H1 (cell line): ENCODE results near the gene DPYD. TPM values are rescaled to one million over a fixed set of nuclear protein-coding genes. Genes with fewer than 3 reads are reported as not detected.

Experiments used
- CTCF ChIA-PET: fragments of 300-600 bp; sonication (Branson Sonifier 250); formaldehyde crosslinking; loops from one replicate; lab custom pipeline; 2021; ENCODE audit not compliant: partially characterized antibody; lab: Charles Lee
- POLR2A ChIA-PET: fragments of 300-600 bp; sonication (Branson Sonifier 250); formaldehyde crosslinking; loops from one replicate; lab custom pipeline; 2021; ENCODE audit warnings: inconsistent platforms; ENCODE audit not compliant: partially characterized antibody; lab: Charles Lee
- DNase-seq, 2 experiments: peaks; one replicate each; pipeline versions ENCODE4 v3.0.0 to v3.0.0-alpha.2; 2010 to 2022; ENCODE audit warnings: low spot score in 2 of 2, low read depth in 1 of 2, mixed read lengths in 1 of 2
- FAIRE-seq: peaks from 2 replicates; lab custom pipeline; 2011; peaks lifted over from hg19 to GRCh38; lab: Jason Lieb, UNC
- H2AFZ ChIP-seq: 2 replicates; pipeline ENCODE4 v1.8.1; 2012; ENCODE audit warnings: low read length, inconsistent platforms
- H2AK5ac ChIP-seq: 2 replicates; pipeline ENCODE4 v1.6.1; 2013; ENCODE audit warnings: low read depth, low read length
- H2BK120ac ChIP-seq: replicated peaks from 2 replicates; pipeline ENCODE3; 2013; ENCODE audit warnings: low read depth, low read length, inconsistent platforms
- H2BK12ac ChIP-seq: 2 replicates; pipeline ENCODE4 v1.6.1; 2013; ENCODE audit warnings: low read depth, low read length
- H2BK15ac ChIP-seq: 2 replicates; pipeline ENCODE4 v1.6.1; 2013; ENCODE audit warnings: low read length
- H2BK20ac ChIP-seq: 2 replicates; pipeline ENCODE4 v1.6.1; 2013; ENCODE audit warnings: low read length
- H2BK5ac ChIP-seq: 2 replicates; pipeline ENCODE4 v1.6.1; 2013; ENCODE audit warnings: low read depth, low read length
- H3K14ac ChIP-seq: 2 replicates; pipeline ENCODE4 v1.6.1; 2013; ENCODE audit warnings: inconsistent platforms; ENCODE audit not compliant: insufficient read length
- H3K18ac ChIP-seq: 2 replicates; pipeline ENCODE4 v1.6.1; 2013; ENCODE audit warnings: low read length; ENCODE audit errors: extremely low read depth
- H3K23ac ChIP-seq: 2 replicates; pipeline ENCODE4 v1.6.1; 2013; ENCODE audit warnings: inconsistent platforms; ENCODE audit not compliant: insufficient read length
- H3K23me2 ChIP-seq: 2 replicates; pipeline ENCODE4 v1.6.1; 2013; ENCODE audit warnings: low read depth, low read length
- H3K27ac ChIP-seq: 2 replicates; pipeline ENCODE4 v1.6.1; 2011; ENCODE audit warnings: low read depth, low read length, inconsistent platforms
- H3K27me3 ChIP-seq, 4 experiments: replicated peaks in 1 of 4; 1 replicate in 1 of 4; 2 replicates in 3 of 4; pipeline versions ENCODE4 v1.6.1 to v1.8.1; 2011 to 2013; ENCODE audit warnings: low read length in 3 of 4, mild to moderate bottlenecking in 3 of 4, inconsistent platforms in 2 of 4, mixed read lengths in 2 of 4, moderate library complexity in 1 of 4; ENCODE audit not compliant: control insufficient read depth in 3 of 4, insufficient read depth in 3 of 4; ENCODE audit errors: extremely low read depth in 1 of 4
- H3K36me3 ChIP-seq, 4 experiments: 2 replicates each; pipeline versions ENCODE4 v1.6.1 to v1.8.1; 2011 to 2013; ENCODE audit warnings: mild to moderate bottlenecking in 4 of 4, low read length in 3 of 4, moderate library complexity in 2 of 4, control low read depth in 1 of 4, inconsistent platforms in 1 of 4; ENCODE audit not compliant: insufficient read depth in 4 of 4, control insufficient read depth in 2 of 4
- H3K4ac ChIP-seq: replicated peaks from 2 replicates; pipeline ENCODE3; 2013; ENCODE audit warnings: low read length, low read depth, mixed read lengths, inconsistent platforms; ENCODE audit not compliant: insufficient read length
- H3K4me1 ChIP-seq, 4 experiments: replicated peaks in 1 of 4; 1 replicate in 1 of 4; 2 replicates in 3 of 4; pipeline versions ENCODE4 v1.6.1 to v1.8.1; 2011 to 2013; ENCODE audit warnings: low read length in 3 of 4, inconsistent platforms in 2 of 4, mixed read lengths in 1 of 4; ENCODE audit not compliant: insufficient read depth in 4 of 4, control insufficient read depth in 3 of 4
- H3K4me2 ChIP-seq, 2 experiments: 2 replicates each; pipeline versions ENCODE4 v1.6.1 to v1.8.1; 2011 to 2013; ENCODE audit warnings: low read depth in 2 of 2, low read length in 2 of 2, control low read depth in 1 of 2, inconsistent platforms in 1 of 2, mild to moderate bottlenecking in 1 of 2; ENCODE audit not compliant: insufficient read depth in 1 of 2
- H3K4me3 ChIP-seq, 4 experiments: fragments of 200-600, 300-600 bp in 1 of 4; sonication (generic), shearing (Covaris generic), sonication (Bioruptor Twin) in 1 of 4; 2 replicates each; pipeline versions ENCODE4 v1.5.1 to v1.8.1; 2011 to 2016; ENCODE audit warnings: low read length in 4 of 4, low read depth in 3 of 4, control low read depth in 2 of 4, inconsistent platforms in 2 of 4, mild to moderate bottlenecking in 2 of 4, mixed read lengths in 1 of 4, moderate library complexity in 1 of 4; ENCODE audit not compliant: insufficient read depth in 2 of 4; ENCODE audit errors: extremely low read depth in 1 of 4
- H3K56ac ChIP-seq: replicated peaks from 2 replicates; pipeline ENCODE3; 2013; ENCODE audit warnings: low read depth, mild to moderate bottlenecking, mixed read lengths, low read length, inconsistent platforms; ENCODE audit not compliant: insufficient read length
- H3K79me1 ChIP-seq: 2 replicates; pipeline ENCODE4 v1.6.1; 2013; ENCODE audit warnings: low read depth, low read length, control low read depth
- H3K79me2 ChIP-seq, 2 experiments: 2 replicates each; pipeline versions ENCODE4 v1.6.1 to v1.8.1; 2012 to 2013; ENCODE audit warnings: low read length in 2 of 2, mild to moderate bottlenecking in 2 of 2, inconsistent platforms in 1 of 2; ENCODE audit not compliant: insufficient read depth in 2 of 2, control insufficient read depth in 1 of 2
- H3K9ac ChIP-seq, 4 experiments: replicated peaks in 1 of 4; 1 replicate in 1 of 4; 2 replicates in 3 of 4; pipeline versions ENCODE4 v1.6.1 to v1.8.1; 2011 to 2013; ENCODE audit warnings: low read depth in 3 of 4, low read length in 3 of 4, control low read depth in 2 of 4, mild to moderate bottlenecking in 2 of 4, moderate library complexity in 2 of 4, inconsistent platforms in 1 of 4; ENCODE audit errors: extremely low read depth in 1 of 4
- H3K9me3 ChIP-seq, 2 experiments: 2 replicates each; pipeline versions ENCODE4 v1.6.1 to v1.8.1; 2012 to 2013; ENCODE audit warnings: mild to moderate bottlenecking in 2 of 2, moderate library complexity in 2 of 2, control low read depth in 1 of 2, inconsistent platforms in 1 of 2, low read depth in 1 of 2, low read length in 1 of 2, mixed read lengths in 1 of 2; ENCODE audit not compliant: insufficient read depth in 2 of 2
- H4K20me1 ChIP-seq, 2 experiments: replicated peaks in 1 of 2; 2 replicates each; pipeline versions ENCODE3 to v1.8.1; 2011 to 2013; ENCODE audit warnings: inconsistent platforms in 2 of 2, low read length in 2 of 2, mild to moderate bottlenecking in 1 of 2; ENCODE audit not compliant: insufficient read depth in 2 of 2, control insufficient read depth in 1 of 2
- H4K5ac ChIP-seq: 2 replicates; pipeline ENCODE4 v1.6.1; 2013; ENCODE audit warnings: low read length, low read depth, mixed read lengths, inconsistent platforms; ENCODE audit not compliant: insufficient read length
- H4K8ac ChIP-seq: 2 replicates; pipeline ENCODE4 v1.8.0; 2013; ENCODE audit warnings: mild to moderate bottlenecking, moderate library complexity, low read length, inconsistent platforms; ENCODE audit not compliant: insufficient read depth; ENCODE audit errors: extremely low read depth
- H4K91ac ChIP-seq: replicated peaks from 2 replicates; pipeline ENCODE3; 2013; ENCODE audit warnings: low read length, mixed read lengths, inconsistent platforms; ENCODE audit not compliant: insufficient read length
- BACH1 ChIP-seq: IDR thresholded peaks from 2 replicates; pipeline ENCODE4 v1.6.1; 2012; ENCODE audit warnings: low read length, improper control_type of control experiment
- EP300 ChIP-seq, 2 experiments: IDR thresholded peaks; 1 replicate in 1 of 2; 2 replicates in 1 of 2; pipeline ENCODE4 v1.6.1; 2011 to 2012; ENCODE audit warnings: low read depth in 2 of 2, low read length in 2 of 2, mild to moderate bottlenecking in 2 of 2, borderline replicate concordance in 1 of 2, inconsistent platforms in 1 of 2, moderate library complexity in 1 of 2
- KDM4A ChIP-seq: IDR thresholded peaks from one replicate; pipeline ENCODE4 v1.7.1; 2012; ENCODE audit warnings: low read depth, mild to moderate bottlenecking, moderate library complexity, low read length, inconsistent platforms; ENCODE audit not compliant: severe bottlenecking
- PHF8 ChIP-seq: fragments of 200-600 bp; sonication (generic); conservative IDR thresholded peaks from 2 replicates; pipeline ENCODE4 v1.7.1; 2012; ENCODE audit warnings: low read depth, mild to moderate bottlenecking, inconsistent platforms, low read length, moderate library complexity
- POLR2A ChIP-seq, 2 experiments: IDR thresholded peaks; 1 replicate in 1 of 2; 2 replicates in 1 of 2; pipeline ENCODE4 v1.6.1; 2011; ENCODE audit warnings: low read depth in 2 of 2, low read length in 2 of 2, mild to moderate bottlenecking in 2 of 2; ENCODE audit errors: control extremely low read depth in 1 of 2
- RBBP5 ChIP-seq: IDR thresholded peaks from 2 replicates; pipeline ENCODE4 v1.7.1; 2012; ENCODE audit warnings: low read depth, mild to moderate bottlenecking, inconsistent platforms, low read length, moderate library complexity, borderline replicate concordance
- RNF2 ChIP-seq: fragments of 200-900, 300-1000 bp; sonication (generic); IDR thresholded peaks from 2 replicates; pipeline ENCODE4 v1.7.1; 2016; ENCODE audit warnings: borderline replicate concordance, low read depth, mild to moderate bottlenecking, antibody characterized with exemption, low read length; ENCODE audit not compliant: poor library complexity, severe bottlenecking; ENCODE audit errors: missing control alignments
- SP4 ChIP-seq: IDR thresholded peaks from 2 replicates; pipeline ENCODE4 v1.6.1; 2012; ENCODE audit warnings: low read length, inconsistent platforms
- TAF7 ChIP-seq: optimal IDR thresholded peaks from 2 replicates; pipeline ENCODE3; 2011; ENCODE audit warnings: low read depth, mild to moderate bottlenecking, inconsistent platforms, low read length, moderate library complexity, borderline replicate concordance
- YY1 ChIP-seq: IDR thresholded peaks from 2 replicates; pipeline ENCODE4 v1.6.1; 2011; ENCODE audit warnings: low read depth, mild to moderate bottlenecking, low read length
- WGBS, 2 experiments: shearing (Covaris generic) in 1 of 2; methylation state at CpG; one replicate each; pipeline versions ENCODE4 v1.1.6 to v1.1.7; 2013 to 2015; ENCODE audit warnings: low lambda C conversion rate in 2 of 2, mixed read lengths in 2 of 2, inconsistent platforms in 1 of 2, low coverage in 1 of 2, missing lambda C conversion rate in 1 of 2; ENCODE audit not compliant: insufficient replicate concordance in 2 of 2, insufficient coverage in 1 of 2, insufficient read length in 1 of 2; ENCODE audit errors: extremely low coverage in 1 of 2, missing lambda C conversion rate in 1 of 2; 5-methylcytosine and 5-hydroxymethylcytosine counted together
- polyA plus RNA-seq, 7 experiments: library from polyadenylated mRNA; depleted of rRNA in 3 of 7; stranded (reverse) in 5 of 7; unstranded in 2 of 7; fragments of >200 nt in 5 of 7; fragments of 200-250 nt in 2 of 7; gene quantifications; 1 replicate in 5 of 7; 2 replicates in 1 of 7; 4 replicates in 1 of 7; pipeline versions ENCODE4 v1.2.1 to v1.2.3, GENCODE V29; 2011 to 2013; ENCODE audit warnings: missing spikeins in 2 of 7, mixed read lengths in 2 of 7
- total RNA-seq: library from RNA; stranded (reverse); fragmentation: NEBNext Ultra II Directional; extraction: Animal tissue kit (Norgen Biotek cat#: 25700); gene quantifications from 2 replicates; pipeline ENCODE4 v1.2.1, GENCODE V29; 2021
- TF ChIP-seq, protein P1 (sequence below): IDR thresholded peaks from 2 replicates; pipeline ENCODE4 v1.6.1; 2011; ENCODE audit warnings: low read length, improper control_type of control experiment
- TF ChIP-seq, protein P2 (sequence below): IDR thresholded peaks from 2 replicates; pipeline ENCODE4 v1.6.1; 2012; ENCODE audit warnings: inconsistent platforms

The DPYD gene
- total and polyA plus RNA-seq, 2 of the 8 experiments (the other 6 are each of a cell fraction or from before 2014, with no cell fraction given): 0.29 to 0.73 TPM

DNA sequence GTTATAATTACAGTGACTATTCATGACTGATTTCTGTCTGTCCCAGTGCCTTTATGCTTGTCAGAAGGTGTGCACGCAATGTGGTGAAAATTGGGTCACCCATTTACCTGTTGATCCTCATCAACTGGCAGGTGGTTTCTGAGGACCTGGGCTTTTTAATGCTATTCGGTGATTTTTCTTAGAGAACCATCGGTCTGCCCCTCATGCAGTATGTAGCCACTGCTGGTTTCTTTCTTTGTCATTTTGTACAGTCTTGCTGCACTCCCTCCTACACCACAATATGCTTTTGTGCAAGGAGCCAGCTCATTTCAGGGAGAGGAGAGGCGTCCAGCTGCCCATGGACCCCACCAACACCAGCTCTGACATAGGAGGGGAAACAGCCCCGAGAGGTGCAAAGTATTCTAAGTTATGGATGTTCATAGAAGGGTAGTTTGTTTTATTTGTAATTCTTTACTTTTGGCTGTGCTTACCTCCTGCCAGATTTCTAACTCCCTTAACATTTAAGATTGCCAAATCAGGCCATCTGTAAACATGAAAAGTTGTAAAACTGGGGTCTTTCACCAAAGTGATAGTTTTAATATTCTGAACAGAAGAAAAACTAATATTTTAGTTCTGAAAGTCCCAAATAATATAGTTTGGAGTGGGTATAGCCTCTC, 873.9 kb downstream of the DPYD start:
- H2AFZ ChIP-seq: no peak overlapping the region
- H3K36me3 ChIP-seq: no peaks in the 10 kb centered on the region
- H3K23me2 ChIP-seq: no peaks in the 10 kb centered on the region
- FAIRE-seq (no peak), DNase-seq (no peak)
- no peak overlapping the region for H3K9ac ChIP-seq
- H3K4me3 ChIP-seq: no peak overlapping the region
- no peaks in the 10 kb centered on the region for H3K79me2 ChIP-seq
- no peak overlapping the region for H3K23ac ChIP-seq
- WGBS, 2 experiments: 91% methylated on average over 5 of the region's 5 CpGs; no CpG with 5 or more reads in 1 of the 2 experiments
- H2AK5ac ChIP-seq: no peak overlapping the region
- no peaks in the 10 kb centered on the region for H3K4me1 ChIP-seq
- no peak overlapping the region for H4K5ac ChIP-seq
- no peaks in the 10 kb centered on the region for H4K20me1 ChIP-seq
- H3K79me1 ChIP-seq: no peaks in the 10 kb centered on the region
- no peak overlapping the region for H3K27ac ChIP-seq
- no peak overlapping the region for H3K56ac ChIP-seq
- H2BK5ac ChIP-seq: no peak overlapping the region
- H4K91ac ChIP-seq: no peak overlapping the region
- no peak overlapping the region for H4K8ac ChIP-seq
- ChIA-PET POLR2A (no interaction called here), CTCF (interaction anchor here (0.9 to 1.5 kb wide), 5 partner anchors 37 to 773 kb away, joined by 3 read pairs; no protein-coding TSS in a partner anchor)
- no peak overlapping the region for H3K14ac ChIP-seq
- H2BK12ac ChIP-seq: no peak overlapping the region
- no peak overlapping the region for H3K18ac ChIP-seq
- no peak overlapping the region for H3K4me2 ChIP-seq
- H3K9me3 ChIP-seq: no peaks in the 10 kb centered on the region
- no peak overlapping the region for H2BK120ac ChIP-seq
- no peaks in the 10 kb centered on the region for H3K27me3 ChIP-seq
- H2BK15ac ChIP-seq: no peak overlapping the region
- no peak overlapping the region for H2BK20ac ChIP-seq
- no peak overlapping the region for H3K4ac ChIP-seq
- no peak for TF ChIP-seq EP300 (IDR thresholded peaks at IDR 0.05; ENCODE audit: borderline replicate concordance in 1 of 2, low read depth in 2 of 2, low read length in 2 of 2)
- TF ChIP-seq POLR2A (IDR thresholded peaks at IDR 0.05; ENCODE audit: control extremely low read depth in 1 of 2, low read depth in 2 of 2, low read length in 2 of 2): no peak
- TF ChIP-seq RNF2: no peak
- TF ChIP-seq, protein P1, sequence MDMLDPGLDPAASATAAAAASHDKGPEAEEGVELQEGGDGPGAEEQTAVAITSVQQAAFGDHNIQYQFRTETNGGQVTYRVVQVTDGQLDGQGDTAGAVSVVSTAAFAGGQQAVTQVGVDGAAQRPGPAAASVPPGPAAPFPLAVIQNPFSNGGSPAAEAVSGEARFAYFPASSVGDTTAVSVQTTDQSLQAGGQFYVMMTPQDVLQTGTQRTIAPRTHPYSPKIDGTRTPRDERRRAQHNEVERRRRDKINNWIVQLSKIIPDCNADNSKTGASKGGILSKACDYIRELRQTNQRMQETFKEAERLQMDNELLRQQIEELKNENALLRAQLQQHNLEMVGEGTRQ: no peak
- TF ChIP-seq KDM4A: no peak
- TF ChIP-seq PHF8: no peak
- TF ChIP-seq BACH1: no peak
- TF ChIP-seq TAF7: no peak
- TF ChIP-seq RBBP5: no peak
- TF ChIP-seq, protein P2, sequence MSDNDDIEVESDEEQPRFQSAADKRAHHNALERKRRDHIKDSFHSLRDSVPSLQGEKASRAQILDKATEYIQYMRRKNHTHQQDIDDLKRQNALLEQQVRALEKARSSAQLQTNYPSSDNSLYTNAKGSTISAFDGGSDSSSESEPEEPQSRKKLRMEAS: no peak
- no peak for TF ChIP-seq SP4
- no peak for TF ChIP-seq YY1
